Measurements from ENCODE around the gene PRPS1L1.

GRCh38 chr7:18049262-18049661 lies 21.6 kb upstream of the PRPS1L1 start:
- TF ChIP-seq CTCF (conservative IDR thresholded peaks at IDR 0.05; ENCODE audit: low read depth, low read length), result no peak
- TF ChIP-seq EZH2 (IDR thresholded peaks at IDR 0.05; ENCODE audit: low read length, unreplicated experiment), result no peak

All from PC-3 (cell line).